Activated naive CD4-positive, alpha-beta T cell treated with anti-CD3 and anti-CD28 coated beads, Interleukin-2, amount 50 U/mL, for 72 hours (primary cell): ENCODE measurements around the gene NDE1. TPM values are rescaled to one million over a fixed set of nuclear protein-coding genes. Genes with fewer than 3 reads are reported as not detected.
A peak's percentile ranks its signal among the peaks of the same experiment; 100 is the strongest.

Experiments used
- ATAC-seq, 2 donors: fragments of 150-1000 bp; cut with Tn5 transposase; 2 replicates each; pipeline ENCODE4 v1.10.0; 2021; ENCODE audit warnings: mild to moderate bottlenecking in 2 of 2, moderate library complexity in 2 of 2
- DNase-seq, 2 donors: peaks; one replicate each; pipeline ENCODE4 v3.0.0; 2021 to 2022; ENCODE audit warnings: low spot score in 2 of 2
- H3K27ac Mint-ChIP-seq, 2 donors: one replicate each; pipeline ENCODE4 v1.8.0; 2022; ENCODE audit warnings: mild to moderate bottlenecking in 2 of 2, mixed read lengths in 2 of 2
- H3K36me3 Mint-ChIP-seq, 2 donors: one replicate each; pipeline ENCODE4 v1.8.0; 2022; ENCODE audit warnings: mixed read lengths in 2 of 2
- H3K9me3 Mint-ChIP-seq, 2 donors: one replicate each; pipeline ENCODE4 v1.8.0; 2022; ENCODE audit warnings: mixed read lengths in 2 of 2
- total RNA-seq, 2 donors: library from RNA; stranded (reverse); gene quantifications; one replicate each; pipeline ENCODE4 v1.2.3, GENCODE V29; 2022

NDE1 gene
- total RNA-seq, 2 donors from 2014 or later = 114 to 196 TPM

- Mint-ChIP-seq H3K9me3 (no peaks in the 10 kb centered on the region), H3K36me3 (peaks cover 6 to 23% of the 10 kb centered on the region in 2 donors), H3K27ac (peak overlapping the region in 1 of 2 donors; percentile 44)
- ATAC-seq (no peak), DNase-seq (no peak)
These were observed 34.0 kb upstream of the NDE1 start for GRCh38 chr16:15616012-15616411.

DNA sequence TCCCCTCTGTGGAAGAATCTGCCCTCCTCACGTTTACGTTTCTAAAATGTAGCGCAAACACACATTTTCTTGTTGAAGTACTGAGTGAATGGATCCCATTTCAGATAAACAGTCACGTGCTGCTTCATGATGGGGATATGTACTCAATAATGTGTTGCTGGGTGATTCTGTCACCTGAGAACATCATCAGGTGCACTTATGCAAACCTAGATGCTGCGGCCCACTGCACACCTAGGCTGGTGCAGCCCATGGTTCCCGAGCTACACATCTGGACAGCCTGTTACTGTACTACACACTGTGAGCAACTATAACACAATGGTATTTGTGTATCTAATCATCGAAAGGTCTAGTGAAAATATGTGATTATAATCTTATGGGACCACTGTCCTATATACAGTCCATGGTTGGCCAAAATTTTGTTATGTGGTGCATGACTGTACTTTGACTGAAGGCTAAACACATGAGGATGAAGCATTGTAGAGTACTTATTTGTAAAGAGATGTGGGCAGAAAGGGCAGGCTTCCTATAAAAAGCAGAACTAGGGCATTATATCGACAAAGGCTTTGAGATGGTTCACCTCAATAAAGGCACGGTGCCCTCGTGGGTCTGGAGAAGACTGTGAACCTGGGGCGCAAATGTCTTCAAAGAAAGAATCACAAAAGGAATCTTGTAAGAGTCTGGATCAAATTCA lies 33.4 kb upstream of the NDE1 start:
- no peak for ATAC-seq
- peak overlapping the region in 1 of 2 donors; percentile 23 for H3K27ac Mint-ChIP-seq
- DNase-seq = no peak
- peaks cover 6 to 23% of the 10 kb centered on the region in 2 donors for H3K36me3 Mint-ChIP-seq
- no peaks in the 10 kb centered on the region for H3K9me3 Mint-ChIP-seq

DNA sequence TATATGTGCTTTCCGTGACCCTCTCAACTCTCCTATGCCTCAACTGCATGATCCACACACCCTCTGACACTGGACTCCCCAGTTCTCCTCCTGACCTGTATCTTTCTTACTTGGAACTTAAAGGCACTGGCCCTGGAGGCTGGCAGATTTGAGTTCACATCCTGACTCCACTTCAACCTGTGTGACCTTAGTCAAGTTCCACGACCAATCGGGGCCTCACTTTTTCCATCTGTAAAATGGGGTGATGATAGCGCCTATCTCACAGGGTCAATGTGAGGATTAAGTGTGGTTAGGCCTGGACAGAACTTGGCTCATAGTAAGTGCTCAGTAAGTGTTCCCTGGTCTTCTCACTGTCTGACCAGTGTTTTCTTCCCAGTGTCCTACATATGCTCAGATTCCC lies 32.1 kb upstream of the NDE1 start:
- DNase-seq = no peak
- Mint-ChIP-seq H3K27ac (peak overlapping the region; percentile 41 to 90), H3K9me3 (no peaks in the 10 kb centered on the region), H3K36me3 (peaks cover 6 to 16% of the 10 kb centered on the region in 2 donors)
- peak in 1 of 2 donors; percentile 22 for ATAC-seq

DNA sequence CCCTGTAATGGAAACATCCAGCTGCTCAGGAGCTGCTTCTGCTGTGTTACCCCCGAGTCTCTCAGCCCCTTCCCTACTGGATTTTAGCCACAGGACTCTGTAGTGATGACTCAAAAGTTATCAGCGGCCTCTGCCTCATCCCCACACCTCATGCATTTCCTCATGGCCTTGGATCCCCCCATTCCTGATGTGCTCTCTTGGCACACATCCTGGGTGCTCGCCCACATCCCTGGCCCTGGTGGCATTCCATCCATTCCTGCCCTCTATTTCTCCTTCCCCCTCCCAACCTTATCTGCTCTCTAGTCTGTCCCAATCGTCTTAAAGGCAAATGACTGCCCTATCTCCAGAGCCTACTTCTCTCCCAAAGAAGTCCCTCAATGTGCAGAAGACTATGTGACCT lies 31.7 kb upstream of the NDE1 start:
- no peak for ATAC-seq
- DNase-seq = no peak
- Mint-ChIP-seq H3K36me3 (peaks cover 6 to 14% of the 10 kb centered on the region in 2 donors), H3K9me3 (no peaks in the 10 kb centered on the region), H3K27ac (peak overlapping the region; percentile 41 to 76)

- H3K9me3 Mint-ChIP-seq = no peaks in the 10 kb centered on the region
- peaks cover 20 to 28% of the 10 kb centered on the region in 2 donors for H3K36me3 Mint-ChIP-seq
- DNase-seq = no peak
- ATAC-seq = no peak
- H3K27ac Mint-ChIP-seq = no peak overlapping the region
These were observed 29.3 kb upstream of the NDE1 start for GRCh38 chr16:15620611-15621195.

DNA sequence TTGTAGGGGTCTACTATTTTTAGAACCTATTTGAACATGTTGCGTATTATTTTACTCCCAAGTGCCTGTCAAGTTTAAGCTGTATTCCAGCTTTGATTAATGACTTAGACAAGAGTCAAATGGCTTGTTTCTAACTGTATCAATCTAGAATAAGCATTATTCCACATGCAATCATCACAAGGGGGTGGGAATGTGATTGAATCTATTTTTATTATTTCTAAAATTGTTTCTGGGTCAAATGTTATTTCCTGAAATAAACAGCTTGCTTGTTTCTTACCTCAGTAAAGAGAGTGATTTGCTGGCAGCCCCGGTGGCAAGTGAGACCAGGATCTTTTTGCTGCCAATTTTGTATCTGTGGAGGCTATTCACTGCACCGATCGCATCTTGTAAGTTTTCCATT lies 28.6 kb upstream of the NDE1 start:
- H3K36me3 Mint-ChIP-seq = peaks cover 22 to 29% of the 10 kb centered on the region in 2 donors
- H3K9me3 Mint-ChIP-seq = no peaks in the 10 kb centered on the region
- ATAC-seq = no peak
- DNase-seq = no peak
- no peak overlapping the region for H3K27ac Mint-ChIP-seq

GRCh38 chr16:15621889-15622288 lies 28.2 kb upstream of the NDE1 start:
- DNase-seq (no peak), ATAC-seq (no peak)
- Mint-ChIP-seq H3K27ac (peak overlapping the region in 1 of 2 donors; percentile 31), H3K9me3 (no peaks in the 10 kb centered on the region), H3K36me3 (peaks cover 22 to 29% of the 10 kb centered on the region in 2 donors)

GRCh38 chr16:15631730-15632409 lies 18.2 kb upstream of the NDE1 start:
- DNase-seq = no peak
- Mint-ChIP-seq H3K27ac (peak overlapping the region in 1 of 2 donors; percentile 19), H3K36me3 (peaks cover 23 to 50% of the 10 kb centered on the region in 2 donors), H3K9me3 (no peaks in the 10 kb centered on the region)
- no peak for ATAC-seq

DNA sequence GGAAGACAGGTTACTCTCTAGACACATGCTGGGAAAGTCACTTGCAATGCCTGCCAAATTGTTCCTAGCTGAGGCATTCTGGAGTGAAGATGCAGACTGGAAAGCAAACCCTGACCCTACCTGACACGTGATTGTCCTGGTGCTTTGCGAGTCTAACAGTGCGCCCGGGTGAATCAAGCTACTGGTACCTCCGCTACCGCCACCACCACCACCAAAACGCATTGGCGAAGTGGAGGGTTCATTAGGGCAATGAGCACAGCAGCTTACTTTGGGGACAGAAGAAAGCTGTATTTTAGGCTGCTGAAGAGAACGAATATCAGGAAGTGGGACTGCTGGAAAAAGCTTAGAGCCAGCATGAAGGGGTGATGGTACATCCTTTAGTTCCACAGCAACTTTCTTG lies 14.1 kb upstream of the NDE1 start:
- peaks cover 0 to 3% of the 10 kb centered on the region in 2 donors for H3K9me3 Mint-ChIP-seq
- peak overlapping the region; percentile 69 to 75 for H3K27ac Mint-ChIP-seq
- DNase-seq = no peak
- no peak for ATAC-seq
- peaks cover 43 to 60% of the 10 kb centered on the region in 2 donors for H3K36me3 Mint-ChIP-seq

DNA sequence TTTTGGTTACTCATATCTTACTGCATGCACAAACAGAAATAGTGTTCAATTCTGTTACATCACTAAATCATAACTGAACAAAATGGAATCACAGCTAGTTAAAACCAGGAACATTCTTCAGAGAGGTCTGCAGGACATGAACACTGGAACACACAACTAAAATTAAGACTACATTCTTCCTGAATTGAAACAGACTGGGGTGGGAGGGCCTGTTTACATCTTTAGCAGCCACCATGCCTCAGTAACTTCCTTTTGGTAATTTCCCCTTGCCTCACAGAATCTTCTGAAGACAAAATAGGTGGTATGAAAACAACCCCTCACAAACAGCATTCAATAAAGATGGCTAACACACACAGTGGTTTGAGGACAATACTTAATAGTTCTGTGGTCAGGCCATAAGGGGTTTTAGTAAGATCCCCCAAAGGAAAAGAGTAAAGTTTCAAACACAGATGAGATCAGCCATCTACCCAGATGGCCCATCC lies 13.6 kb upstream of the NDE1 start:
- peaks cover 0 to 3% of the 10 kb centered on the region in 2 donors for H3K9me3 Mint-ChIP-seq
- H3K36me3 Mint-ChIP-seq = peaks cover 43 to 60% of the 10 kb centered on the region in 2 donors
- ATAC-seq (peak; percentile 8 to 47), DNase-seq (no peak)
- peak overlapping the region; percentile 69 to 75 for H3K27ac Mint-ChIP-seq

GRCh38 chr16:15639061-15639568 lies 10.9 kb upstream of the NDE1 start:
- DNase-seq (no peak), ATAC-seq (peak; percentile 63 to 69)
- Mint-ChIP-seq H3K27ac (peak overlapping the region; percentile 93 to 95), H3K36me3 (peaks cover 46 to 47% of the 10 kb centered on the region in 2 donors), H3K9me3 (peaks cover 0 to 3% of the 10 kb centered on the region in 2 donors)

DNA sequence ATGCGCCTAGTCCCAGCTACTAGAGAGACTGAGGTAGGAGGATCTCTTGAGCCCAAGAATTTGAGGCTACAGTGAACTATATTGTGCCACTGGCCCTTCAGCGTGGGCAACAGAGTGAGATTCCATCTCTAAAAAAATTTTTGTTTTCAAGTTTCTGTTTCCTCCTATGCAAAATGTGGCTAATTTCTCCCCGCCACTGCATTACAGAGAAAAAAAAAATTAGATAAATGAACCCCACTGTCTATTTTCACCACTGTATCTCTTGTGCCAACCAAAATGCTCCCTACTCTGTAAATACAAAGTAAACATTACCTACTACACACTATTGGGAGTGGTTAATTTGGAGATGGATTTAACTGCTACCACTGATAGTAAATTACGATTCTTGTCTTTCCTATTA lies 9.1 kb upstream of the NDE1 start:
- peaks cover 0 to 3% of the 10 kb centered on the region in 2 donors for H3K9me3 Mint-ChIP-seq
- H3K36me3 Mint-ChIP-seq = peaks cover 33 to 37% of the 10 kb centered on the region in 2 donors
- peak overlapping the region; percentile 96 to 97 for H3K27ac Mint-ChIP-seq
- ATAC-seq (no peak), DNase-seq (no peak)

DNA sequence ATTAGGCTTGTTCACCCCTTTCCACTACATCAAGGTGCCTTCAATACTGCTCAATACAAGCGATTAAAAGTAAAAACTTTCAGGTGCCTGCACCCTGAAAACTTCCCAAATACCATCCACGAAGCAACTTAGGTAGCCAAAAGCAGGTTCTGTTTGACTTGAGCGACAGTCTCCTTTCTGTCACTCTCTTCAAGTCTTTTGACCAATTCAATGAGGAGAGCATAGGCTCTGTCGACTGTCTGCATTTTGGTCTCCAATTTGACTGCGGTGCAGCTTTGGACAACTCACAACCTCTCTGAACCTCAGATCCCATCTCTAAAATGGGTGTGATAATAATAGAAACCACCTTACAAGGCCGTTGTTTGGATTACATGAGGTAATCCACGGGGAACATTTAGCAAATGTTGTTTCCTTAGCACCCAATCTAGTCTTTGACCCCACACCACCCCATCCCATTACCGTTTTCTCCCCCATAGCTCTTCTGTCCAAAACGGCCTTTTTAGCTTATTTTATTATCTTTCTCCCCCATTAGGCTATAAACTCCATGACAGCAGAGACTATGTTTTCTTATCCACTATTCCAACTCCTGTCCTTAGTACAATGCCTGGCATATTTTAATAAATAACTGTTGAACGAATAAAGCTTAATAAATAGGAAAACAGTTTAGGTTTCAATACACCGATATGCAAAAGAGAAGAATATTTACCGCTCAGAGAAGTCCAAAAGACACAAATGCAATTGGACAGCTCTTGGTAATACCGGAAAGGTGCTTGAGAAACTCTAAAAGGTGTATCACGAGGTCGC lies 8.1 kb upstream of the NDE1 start:
- peaks cover 0 to 3% of the 10 kb centered on the region in 2 donors for H3K9me3 Mint-ChIP-seq
- DNase-seq = no peak
- peaks cover 27 to 28% of the 10 kb centered on the region in 2 donors for H3K36me3 Mint-ChIP-seq
- peak overlapping the region; percentile 96 to 97 for H3K27ac Mint-ChIP-seq
- ATAC-seq = no peak

GRCh38 chr16:15642557-15643047 lies 7.4 kb upstream of the NDE1 start:
- DNase-seq = peak in 1 of 2 donors; percentile 80
- Mint-ChIP-seq H3K36me3 (peaks cover 20 to 21% of the 10 kb centered on the region in 2 donors), H3K9me3 (peaks cover 0 to 3% of the 10 kb centered on the region in 2 donors), H3K27ac (peak overlapping the region; percentile 96 to 97)
- ATAC-seq = peak; percentile 47 to 76

- Mint-ChIP-seq H3K9me3 (peaks cover 0 to 3% of the 10 kb centered on the region in 2 donors), H3K27ac (peak within 1 kb of the TSS; percentile 96 to 97), H3K36me3 (peaks cover 15 to 17% of the 10 kb centered on the region in 2 donors)
- ATAC-seq (peak; percentile 64 to 73), DNase-seq (peak; percentile 99 to 100)
These were observed 6.7 kb upstream of the NDE1 start, which contains the start of gene MARF1 for GRCh38 chr16:15643048-15643945. TSS of gene MARF1 (minus strand) at chr16:15643154. CDS start at chr16:15639233, 3,921 bp downstream.
